Measurements from ENCODE around the gene ALOX15B. TPM values are rescaled to one million over a fixed set of nuclear protein-coding genes. Genes with fewer than 3 reads are reported as not detected.

Gene ALOX15B
- total RNA-seq, 4 donors from 2014 or later = 0.15 to 1.0 (median 0.69) TPM

DNA sequence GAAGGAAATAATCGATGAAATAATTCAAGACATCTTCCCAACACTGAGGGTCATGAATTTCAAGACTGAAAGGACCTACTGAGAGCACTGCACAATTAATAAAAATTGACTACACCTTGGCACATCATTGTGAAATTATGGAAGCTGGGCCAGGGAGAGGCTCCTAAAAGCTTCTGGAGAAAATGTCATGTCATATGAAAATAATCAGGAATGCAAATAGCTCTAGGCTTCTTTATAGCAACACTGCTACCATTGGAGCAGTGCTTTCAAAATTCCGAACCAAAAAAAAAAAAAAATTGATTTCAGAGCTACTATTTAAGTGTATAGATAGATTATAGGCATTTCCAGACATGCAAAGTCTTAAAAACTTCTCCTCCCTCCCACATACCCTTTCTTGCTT is 6.4 kb upstream of the ALOX15B start:
- H3K9me3 ChIP-seq = no peaks in the 10 kb centered on the region
- H3K4me3 ChIP-seq = no peak overlapping the region
- TF ChIP-seq, protein P1, sequence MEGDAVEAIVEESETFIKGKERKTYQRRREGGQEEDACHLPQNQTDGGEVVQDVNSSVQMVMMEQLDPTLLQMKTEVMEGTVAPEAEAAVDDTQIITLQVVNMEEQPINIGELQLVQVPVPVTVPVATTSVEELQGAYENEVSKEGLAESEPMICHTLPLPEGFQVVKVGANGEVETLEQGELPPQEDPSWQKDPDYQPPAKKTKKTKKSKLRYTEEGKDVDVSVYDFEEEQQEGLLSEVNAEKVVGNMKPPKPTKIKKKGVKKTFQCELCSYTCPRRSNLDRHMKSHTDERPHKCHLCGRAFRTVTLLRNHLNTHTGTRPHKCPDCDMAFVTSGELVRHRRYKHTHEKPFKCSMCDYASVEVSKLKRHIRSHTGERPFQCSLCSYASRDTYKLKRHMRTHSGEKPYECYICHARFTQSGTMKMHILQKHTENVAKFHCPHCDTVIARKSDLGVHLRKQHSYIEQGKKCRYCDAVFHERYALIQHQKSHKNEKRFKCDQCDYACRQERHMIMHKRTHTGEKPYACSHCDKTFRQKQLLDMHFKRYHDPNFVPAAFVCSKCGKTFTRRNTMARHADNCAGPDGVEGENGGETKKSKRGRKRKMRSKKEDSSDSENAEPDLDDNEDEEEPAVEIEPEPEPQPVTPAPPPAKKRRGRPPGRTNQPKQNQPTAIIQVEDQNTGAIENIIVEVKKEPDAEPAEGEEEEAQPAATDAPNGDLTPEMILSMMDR (IDR thresholded peaks at IDR 0.05 in 4 of 5, conservative IDR thresholded peaks at IDR 0.05 in 1 of 5) = no peak
- TF ChIP-seq POLR2A (IDR thresholded peaks at IDR 0.05) = no peak
- no peaks in the 10 kb centered on the region for H3K4me1 ChIP-seq
- ATAC-seq = no peak
- H3K27me3 ChIP-seq = peaks cover 6 to 25% (median 11%) of the 10 kb centered on the region in 3 donors
- DNase-seq = no peak
- intact Hi-C loops (cut with DNase I; ENCODE audit: low total_unique reads) = no loop called here
- H3K27ac ChIP-seq = no peak overlapping the region
- in situ Hi-C loops (cut with MboI; ENCODE audit: low sequenced_read_pairs in 4 of 4) = no loop called here
- H3K36me3 ChIP-seq = no peaks in the 10 kb centered on the region

DNA sequence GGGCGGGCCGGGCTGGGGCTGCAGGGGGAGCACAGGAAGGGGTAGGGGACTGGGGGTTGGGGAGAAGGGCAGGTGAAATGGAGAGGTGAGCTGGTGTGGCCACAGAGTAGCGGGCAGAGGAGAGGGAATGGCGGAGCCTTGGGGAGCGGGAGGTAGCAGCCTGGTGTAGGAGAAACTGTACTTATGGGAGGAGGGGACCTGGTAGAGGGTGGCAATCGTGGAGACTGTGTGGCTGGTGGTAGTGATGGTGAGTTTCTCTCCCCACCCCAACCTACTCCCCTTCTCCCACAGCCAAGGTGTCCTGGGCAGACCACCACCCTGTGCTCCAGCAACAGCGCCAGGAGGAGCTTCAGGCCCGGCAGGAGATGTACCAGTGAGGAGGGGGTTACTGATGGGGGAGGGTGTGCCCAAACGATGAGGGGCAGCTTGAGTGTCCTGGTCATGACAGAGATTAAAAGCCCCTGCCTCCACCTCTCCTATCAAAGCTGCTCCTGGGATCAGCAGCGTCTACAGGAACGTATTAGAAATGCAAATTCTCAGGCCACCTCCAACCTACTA is 831 bp downstream of the ALOX15B start:
- peak overlapping the region in 1 of 4 donors; percentile 34 for H3K4me3 ChIP-seq
- ATAC-seq (no peak), DNase-seq (no peak)
- intact Hi-C loops (cut with DNase I; ENCODE audit: low total_unique reads) = loop anchor here (5.0 kb wide), 1 partner anchor 177 kb away; no protein-coding TSS in a partner anchor
- peaks cover 3 to 9% of the 10 kb centered on the region in 2 donors for H3K4me1 ChIP-seq
- peak overlapping the region in 1 of 4 donors; percentile 10 for H3K27ac ChIP-seq
- no peaks in the 10 kb centered on the region for H3K9me3 ChIP-seq
- no peaks in the 10 kb centered on the region for H3K36me3 ChIP-seq
- in situ Hi-C loops (cut with MboI; ENCODE audit: low sequenced_read_pairs in 4 of 4) = no loop called here
- H3K27me3 ChIP-seq = peaks cover 15 to 26% (median 15%) of the 10 kb centered on the region in 3 donors
- TF ChIP-seq POLR2A (IDR thresholded peaks at IDR 0.05) = no peak
- TF ChIP-seq, protein P1 (IDR thresholded peaks at IDR 0.05 in 4 of 5, conservative IDR thresholded peaks at IDR 0.05 in 1 of 5) = no peak

DNA sequence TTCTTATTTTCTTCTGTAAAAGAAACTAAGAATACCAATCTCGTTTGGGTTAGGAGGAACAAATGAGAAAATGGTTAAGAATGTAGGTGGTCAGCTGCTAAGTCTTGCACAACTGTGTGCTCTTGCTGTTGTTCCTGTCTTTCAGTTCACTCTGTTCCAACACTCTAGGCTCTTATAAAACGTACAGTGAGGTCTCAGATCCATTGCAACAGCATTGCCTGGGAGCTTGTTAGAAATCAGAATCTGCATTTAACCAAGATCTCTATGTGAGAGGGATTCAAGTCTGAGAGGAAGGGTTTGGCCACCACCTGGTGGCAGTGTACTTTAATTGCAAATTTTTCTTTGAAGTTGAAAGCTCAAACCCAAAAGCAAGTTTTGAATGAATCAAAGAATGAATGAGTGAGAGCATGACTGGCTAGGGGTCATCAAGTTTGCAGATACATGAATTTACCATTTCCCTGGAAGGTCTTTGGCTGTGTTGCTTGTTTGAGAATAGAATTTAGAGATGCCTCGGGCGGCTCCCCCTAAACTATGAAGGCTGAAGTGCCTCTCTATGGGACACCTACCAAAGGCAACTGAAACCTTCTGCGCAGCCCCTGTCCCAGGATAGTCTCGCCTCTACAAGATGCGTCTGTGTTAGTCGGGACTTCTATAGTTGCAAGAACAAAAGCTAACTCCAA is 2.5 kb downstream of the ALOX15B start:
- Histone ChIP-seq H3K36me3 (no peaks in the 10 kb centered on the region), H3K4me3 (peak overlapping the region in 1 of 4 donors; percentile 15), H3K9me3 (no peaks in the 10 kb centered on the region), H3K4me1 (peaks cover 3 to 9% of the 10 kb centered on the region in 2 donors), H3K27me3 (peaks cover 15 to 26% (median 15%) of the 10 kb centered on the region in 3 donors), H3K27ac (peak overlapping the region; percentile 54 to 61 (median 58))
- ATAC-seq (peak; percentile 90 to 92), DNase-seq (peak in 1 of 2 donors; percentile 21)
- in situ Hi-C loops (cut with MboI; ENCODE audit: low sequenced_read_pairs in 4 of 4) = no loop called here
- intact Hi-C loops (cut with DNase I; ENCODE audit: low total_unique reads) = loop anchor here (1.0 to 5.0 kb wide), 2 partner anchors 131 to 179 kb away; no protein-coding TSS in a partner anchor
- TF ChIP-seq, protein P1 (IDR thresholded peaks at IDR 0.05 in 4 of 5, conservative IDR thresholded peaks at IDR 0.05 in 1 of 5) = peak; percentile 28 to 54 (median 40)
- peak in 1 of 2 donors; percentile 10 for TF ChIP-seq POLR2A (IDR thresholded peaks at IDR 0.05)

DNA sequence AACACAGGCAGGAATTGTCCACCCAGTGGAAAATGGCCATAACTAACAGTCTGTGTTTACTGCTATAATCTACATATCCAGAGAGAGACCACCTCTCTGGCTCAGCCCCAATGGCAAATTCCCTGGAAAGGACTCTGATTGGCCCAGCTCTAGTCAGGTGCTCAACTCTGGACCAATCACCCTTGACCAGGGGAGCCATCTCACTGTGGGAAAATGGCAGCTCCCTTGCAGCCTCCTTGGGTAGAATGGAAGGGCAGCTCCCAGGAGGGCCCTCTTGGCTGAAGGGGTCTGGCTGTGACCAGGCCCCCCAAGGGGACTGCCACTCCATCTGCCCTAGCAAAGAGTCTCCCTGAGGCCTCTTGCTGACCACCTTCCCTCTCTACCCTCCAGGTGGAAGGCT is 3.1 kb downstream of the ALOX15B start:
- no peak for TF ChIP-seq POLR2A (IDR thresholded peaks at IDR 0.05)
- H3K4me3 ChIP-seq = no peak overlapping the region
- H3K36me3 ChIP-seq = no peaks in the 10 kb centered on the region
- no peak overlapping the region for H3K27ac ChIP-seq
- in situ Hi-C loops (cut with MboI; ENCODE audit: low sequenced_read_pairs in 4 of 4) (no loop called here), intact Hi-C loops (cut with DNase I; ENCODE audit: low total_unique reads) (loop anchor here (1.0 to 5.0 kb wide), 2 partner anchors 132 to 180 kb away; no protein-coding TSS in a partner anchor)
- ATAC-seq (no peak), DNase-seq (no peak)
- H3K4me1 ChIP-seq = peaks cover 3 to 9% of the 10 kb centered on the region in 2 donors
- no peaks in the 10 kb centered on the region for H3K9me3 ChIP-seq
- H3K27me3 ChIP-seq = peaks cover 15 to 26% (median 15%) of the 10 kb centered on the region in 3 donors

All from gastrocnemius medialis (tissue), 4 donors.